Erythroblast (primary cell): Measurements from ENCODE around the gene ERP29.

ENCODE experiments used
- GATA1 ChIP-seq: IDR thresholded peaks from 2 replicates; pipeline ENCODE4 v1.6.1; 2011; ENCODE audit warnings: low read depth, mild to moderate bottlenecking, control low read depth, low read length, moderate library complexity
- POLR2A ChIP-seq: IDR thresholded peaks from 2 replicates; pipeline ENCODE4 v1.6.1; 2011; ENCODE audit warnings: mild to moderate bottlenecking, low read length

DNA sequence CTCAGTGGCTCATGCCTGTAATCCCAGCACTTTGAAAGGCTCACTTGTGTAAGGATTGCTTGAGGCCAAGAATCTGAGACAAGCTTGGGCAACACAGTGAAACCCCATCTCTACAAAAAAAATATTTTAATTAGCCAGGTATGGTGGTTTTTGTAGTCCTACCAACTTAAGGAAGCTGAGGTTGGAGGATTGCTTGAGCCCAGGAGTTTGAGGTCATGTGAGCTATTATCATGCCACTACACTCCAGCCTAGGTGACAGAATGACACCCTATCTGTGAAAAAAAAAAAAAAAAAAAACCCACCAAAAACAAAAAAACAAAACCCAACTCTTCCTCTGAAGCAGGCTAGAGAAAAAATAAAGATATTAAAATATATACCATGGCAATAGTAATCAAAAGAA lies 41.4 kb upstream of the ERP29 start:
- TF ChIP-seq POLR2A (no peak), GATA1 (no peak)
